ENCODE results near the gene PLB1. TPM values are rescaled to one million over a fixed set of nuclear protein-coding genes. Genes with fewer than 3 reads are reported as not detected.

PLB1 gene
- total and polyA plus RNA-seq, 9 of the 15 experiments (the other 6 are each of a cell fraction or from before 2014, with no cell fraction given), result 0.01 to 0.09 (median 0.07) TPM; not detected in 2

GRCh38 chr2:28521663-28522062, 25.8 kb downstream of the PLB1 start:
- Histone ChIP-seq H3K4me1 (replicated peaks in 1 of 2; ENCODE audit: control insufficient read depth in 2 of 2, insufficient read depth in 2 of 2, low read length in 2 of 2) (peaks cover 11 to 17% of the 10 kb centered on the region in 2 experiments), H3K4me2 (ENCODE audit: insufficient read depth, low read length) (no peak overlapping the region), H3K9ac (ENCODE audit: insufficient read depth in 1 of 2, low read depth in 2 of 2, low read length in 2 of 2) (0 out of 4 replicates have a peak overlapping the region, but pooled peaks of 1 of the 2 experiments have one; percentile 21), H3K36me3 (ENCODE audit: control insufficient read depth, insufficient read depth, low read length) (no peaks in the 10 kb centered on the region), H3K27ac (ENCODE audit: extremely low read depth, low read depth, low read length) (no peak overlapping the region), H4K20me1 (replicated peaks; ENCODE audit: control insufficient read depth, insufficient read depth, low read length) (peaks cover 10% of the 10 kb centered on the region; the same call in 1 of the 2 replicates), H3K27me3 (ENCODE audit: control insufficient read depth in 2 of 2, insufficient read depth in 2 of 2, low read length in 2 of 2) (peaks cover 11 to 49% of the 10 kb centered on the region in 2 experiments; a peak in 4 of 5 replicates), H3K4me3 (no peak overlapping the region), H2AFZ (ENCODE audit: low read depth, low read length) (no peak overlapping the region), H3K9me1 (ENCODE audit: control insufficient read depth, insufficient read depth, low read length) (no peaks in the 10 kb centered on the region), H3K9me3 (replicated peaks; ENCODE audit: control insufficient read depth, insufficient read depth, low read depth, low read length) (no peaks in the 10 kb centered on the region), H3K79me2 (ENCODE audit: control insufficient read depth, insufficient read depth, low read length) (no peaks in the 10 kb centered on the region)
- no TSS peak for BruUV-seq (replicated peaks)
- ChIA-PET CTCF (ENCODE audit: low intra/inter-chr PET ratio) (no interaction called here), POLR2A (interaction anchor here (0.8 kb wide), 1 partner anchor 936 kb away, joined by 3 read pairs; no protein-coding TSS in a partner anchor)
- ATAC-seq (peak; percentile 93), FAIRE-seq (peak; percentile 84), DNase-seq (ENCODE audit: extremely low read depth in 1 of 4, low spot score in 3 of 4) (peak; percentile 51 to 74 (median 68))
- WGBS (ENCODE audit: insufficient coverage, low coverage, missing lambda C conversion rate), result 0% methylated on average over 3 of the region's 3 CpGs
- in situ Hi-C loops (cut with MboI), result no loop called here
- intact Hi-C loops (cut with micrococcal nuclease), result no loop called here
- TF ChIP-seq CTBP1 (IDR thresholded peaks at IDR 0.05; ENCODE audit: borderline replicate concordance) (peak; percentile 75; the same call in 1 of the 2 replicates), ESRRB (CRISPR knock-in tag; IDR thresholded peaks at IDR 0.05; ENCODE audit: borderline replicate concordance) (no peak), TRIM24 (IDR thresholded peaks at IDR 0.05) (peak; percentile 54 to 63; a peak in 3 of 4 replicates), HMG20A (CRISPR knock-in tag; conservative IDR thresholded peaks at IDR 0.05) (no peak), PML (IDR thresholded peaks at IDR 0.05; ENCODE audit: low read length) (no peak), THRB (CRISPR knock-in tag; conservative IDR thresholded peaks at IDR 0.05) (peak; percentile 48; the same call in 1 of the 2 replicates), PYGO2 (tag; IDR thresholded peaks at IDR 0.05) (no peak), HMGN3 (IDR thresholded peaks at IDR 0.05; ENCODE audit: borderline replicate concordance, extremely low read depth, insufficient read length, low read depth, low read length) (peak; percentile 49), FOXJ3 (CRISPR knock-in tag; IDR thresholded peaks at IDR 0.05) (no peak), FIP1L1 (IDR thresholded peaks at IDR 0.05; ENCODE audit: low read depth, low read length, poor library complexity, severe bottlenecking) (no peak), ARID1B (IDR thresholded peaks at IDR 0.05) (peak; percentile 93), CREM (IDR thresholded peaks at IDR 0.05; ENCODE audit: low read depth) (0 out of 2 replicates have a peak, but pooled peaks have one; percentile 31), TCF3 (CRISPR knock-in tag; IDR thresholded peaks at IDR 0.05) (peak; percentile 87), NCOR1 (IDR thresholded peaks at IDR 0.05) (peak; percentile 78), RBFOX2 (IDR thresholded peaks at IDR 0.05; ENCODE audit: low read depth, low read length) (no peak), CBFA2T2 (conservative IDR thresholded peaks at IDR 0.05) (peak; percentile 86), ZNF217 (CRISPR knock-in tag; IDR thresholded peaks at IDR 0.05) (no peak), HDAC1 (IDR thresholded peaks at IDR 0.05) (peak in 1 of 2 experiments; percentile 75; a peak in 1 of 4 replicates)
- TF ChIP-seq, protein P1, sequence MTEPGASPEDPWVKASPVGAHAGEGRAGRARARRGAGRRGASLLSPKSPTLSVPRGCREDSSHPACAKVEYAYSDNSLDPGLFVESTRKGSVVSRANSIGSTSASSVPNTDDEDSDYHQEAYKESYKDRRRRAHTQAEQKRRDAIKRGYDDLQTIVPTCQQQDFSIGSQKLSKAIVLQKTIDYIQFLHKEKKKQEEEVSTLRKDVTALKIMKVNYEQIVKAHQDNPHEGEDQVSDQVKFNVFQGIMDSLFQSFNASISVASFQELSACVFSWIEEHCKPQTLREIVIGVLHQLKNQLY (CRISPR knock-in tag; conservative IDR thresholded peaks at IDR 0.05), result no peak
- TF ChIP-seq, protein P2, sequence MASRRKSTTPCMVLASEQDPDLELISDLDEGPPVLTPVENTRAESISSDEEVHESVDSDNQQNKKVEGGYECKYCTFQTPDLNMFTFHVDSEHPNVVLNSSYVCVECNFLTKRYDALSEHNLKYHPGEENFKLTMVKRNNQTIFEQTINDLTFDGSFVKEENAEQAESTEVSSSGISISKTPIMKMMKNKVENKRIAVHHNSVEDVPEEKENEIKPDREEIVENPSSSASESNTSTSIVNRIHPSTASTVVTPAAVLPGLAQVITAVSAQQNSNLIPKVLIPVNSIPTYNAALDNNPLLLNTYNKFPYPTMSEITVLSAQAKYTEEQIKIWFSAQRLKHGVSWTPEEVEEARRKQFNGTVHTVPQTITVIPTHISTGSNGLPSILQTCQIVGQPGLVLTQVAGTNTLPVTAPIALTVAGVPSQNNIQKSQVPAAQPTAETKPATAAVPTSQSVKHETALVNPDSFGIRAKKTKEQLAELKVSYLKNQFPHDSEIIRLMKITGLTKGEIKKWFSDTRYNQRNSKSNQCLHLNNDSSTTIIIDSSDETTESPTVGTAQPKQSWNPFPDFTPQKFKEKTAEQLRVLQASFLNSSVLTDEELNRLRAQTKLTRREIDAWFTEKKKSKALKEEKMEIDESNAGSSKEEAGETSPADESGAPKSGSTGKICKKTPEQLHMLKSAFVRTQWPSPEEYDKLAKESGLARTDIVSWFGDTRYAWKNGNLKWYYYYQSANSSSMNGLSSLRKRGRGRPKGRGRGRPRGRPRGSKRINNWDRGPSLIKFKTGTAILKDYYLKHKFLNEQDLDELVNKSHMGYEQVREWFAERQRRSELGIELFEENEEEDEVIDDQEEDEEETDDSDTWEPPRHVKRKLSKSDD (conservative IDR thresholded peaks at IDR 0.05; ENCODE audit: low read length), result no peak

All from K562 (cell line).